NCI-H1105 (cell line): Measurements from ENCODE around the gene EPM2A.
"Not testable (repeated sequence)": the region's sequence is repeated elsewhere in the genome, so short reads cannot be mapped to it uniquely, and the experiment has no call there.

Experiments used
- DNase-seq: peaks from one replicate; lab custom pipeline; 2025; lab: John Stamatoyannopoulos, UW

Gene EPM2A

DNA sequence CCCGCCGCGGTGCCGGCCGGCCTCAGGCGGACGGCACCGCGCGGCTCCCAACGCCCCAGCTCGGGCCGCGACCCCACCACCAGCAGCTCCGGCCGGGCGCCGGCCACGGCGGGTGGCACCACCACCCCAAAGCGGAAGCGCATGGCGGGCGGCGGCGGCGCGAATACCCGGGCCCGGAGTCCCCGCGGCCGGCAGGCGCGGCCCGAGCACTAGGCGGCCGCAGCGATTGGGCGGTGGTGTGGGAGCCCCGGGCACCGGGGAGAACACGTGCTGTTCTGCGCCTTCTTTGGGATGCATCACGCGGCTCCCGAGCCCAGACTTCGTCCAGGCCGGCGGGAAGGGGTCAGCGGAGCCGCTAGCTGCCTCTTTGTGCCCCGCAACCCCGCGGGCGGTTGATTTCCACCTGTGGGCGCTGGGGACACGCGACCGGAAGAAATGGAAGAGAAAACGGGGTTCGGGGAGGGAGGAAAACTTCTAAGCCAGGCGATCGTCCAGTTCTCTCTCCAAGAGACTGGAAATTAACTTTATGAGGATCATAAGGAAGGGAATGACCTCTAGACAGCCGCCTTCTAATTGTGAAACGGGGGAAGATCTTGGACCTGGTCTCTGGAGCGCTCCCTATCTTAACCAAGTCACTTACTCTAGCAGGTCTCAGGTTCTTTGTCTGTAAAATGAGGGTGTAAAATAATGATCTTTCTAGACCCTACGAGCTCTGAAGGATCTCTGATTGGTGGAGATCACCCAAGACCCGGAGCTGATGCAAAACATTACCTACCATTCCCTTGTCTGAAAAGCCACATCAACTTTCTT, at the start of gene EPM2A:
TSS of gene EPM2A (minus strand) at position 165 of the 810 bp plus-strand sequence. CDS start at position 143, 22 bp downstream.
- DNase-seq, result peak; percentile 78

- DNase-seq, result no peak
Observed at GRCh38 chr6:145784683-145785082, 49.4 kb upstream of the EPM2A start.

DNA sequence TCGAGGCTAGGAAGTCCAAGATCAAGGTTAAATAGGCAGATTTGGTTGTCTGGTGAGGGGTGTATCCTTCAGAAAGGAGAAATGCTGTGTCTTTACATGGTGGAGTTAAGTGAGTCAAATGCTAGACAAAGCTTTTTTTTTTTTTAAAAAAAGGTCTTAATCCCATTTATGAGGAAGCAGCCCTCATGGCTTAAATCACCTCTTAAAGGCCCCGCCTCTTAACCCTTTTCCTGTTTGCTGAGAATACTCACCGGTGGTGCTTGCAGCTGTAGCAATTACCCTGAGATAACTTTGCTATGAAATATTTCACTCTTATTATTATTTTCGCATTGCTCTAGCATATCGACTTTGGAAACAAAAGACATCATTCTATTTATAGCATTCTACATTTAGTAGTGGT, 48.5 kb upstream of the EPM2A start:
- DNase-seq, result no peak

- DNase-seq, result no peak
Observed at GRCh38 chr6:145772846-145773245, 37.5 kb upstream of the EPM2A start.

GRCh38 chr6:145765449-145765848, 30.1 kb upstream of the EPM2A start:
- no peak for DNase-seq

DNA sequence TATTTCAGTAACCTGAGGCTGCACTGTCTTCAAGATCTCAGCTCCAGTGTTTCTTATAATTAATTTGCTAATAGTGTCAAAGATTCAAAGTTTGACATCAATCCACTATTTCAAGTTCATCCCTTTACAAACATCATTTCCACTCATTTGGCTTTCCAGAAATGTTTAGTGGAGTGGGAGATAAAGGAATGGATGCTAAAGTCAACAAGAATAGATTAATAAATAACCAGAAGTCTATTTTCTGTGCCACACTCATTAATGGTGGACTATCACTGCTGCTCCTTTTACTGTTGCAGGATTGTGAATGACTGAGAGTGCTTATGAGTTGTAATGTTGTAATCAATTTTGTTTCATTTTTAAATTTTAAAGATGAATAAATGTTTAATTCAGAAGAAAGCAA, 28.4 kb upstream of the EPM2A start:
- DNase-seq, result no peak

DNA sequence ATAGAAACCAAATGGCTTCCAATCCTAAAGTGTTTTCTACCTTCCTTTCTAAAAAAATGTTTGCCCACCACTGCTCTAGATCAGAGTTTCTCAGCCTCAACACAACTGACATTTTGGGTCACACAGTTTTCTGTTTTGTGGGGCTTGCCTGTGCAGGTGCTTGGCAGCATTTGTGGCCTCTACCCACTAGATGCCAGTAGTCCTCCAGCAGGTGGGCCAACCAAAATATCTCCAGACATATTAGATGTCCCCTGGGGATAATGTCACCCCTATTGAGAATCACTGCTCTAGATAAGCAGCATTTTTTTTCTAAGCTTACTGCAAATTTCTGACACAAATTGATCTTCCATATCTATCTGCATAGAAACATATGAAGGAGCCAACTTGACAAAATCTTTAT, 26.3 kb upstream of the EPM2A start:
- no peak for DNase-seq

- DNase-seq, result no peak
Observed at GRCh38 chr6:145758113-145758512, 22.8 kb upstream of the EPM2A start.

DNA sequence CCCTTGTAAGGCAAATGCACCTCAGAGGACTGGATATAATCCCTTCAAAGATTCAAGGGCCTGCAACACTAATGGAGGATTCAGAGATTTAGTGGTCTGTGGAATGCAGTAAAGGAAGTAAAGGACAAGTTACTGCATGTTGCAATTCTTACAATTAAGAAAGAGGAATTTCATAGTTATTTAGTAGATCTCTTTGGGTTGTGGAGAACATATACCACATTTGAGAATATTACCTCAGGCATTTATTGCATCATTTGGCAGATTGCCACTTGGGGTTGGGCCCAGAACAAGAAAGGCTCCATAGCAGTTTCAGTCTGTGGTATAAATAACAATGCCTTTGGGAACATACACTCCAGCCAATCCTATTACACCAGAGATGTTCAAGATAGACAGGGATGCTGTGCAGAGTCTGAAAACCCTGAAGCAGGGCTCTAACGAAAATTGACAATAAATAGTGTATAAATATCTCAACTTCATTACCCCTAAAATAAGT, 20.9 kb upstream of the EPM2A start:
- peak; percentile 44 for DNase-seq

- no peak for DNase-seq
Observed at GRCh38 chr6:145755682-145756081, 20.4 kb upstream of the EPM2A start.

DNA sequence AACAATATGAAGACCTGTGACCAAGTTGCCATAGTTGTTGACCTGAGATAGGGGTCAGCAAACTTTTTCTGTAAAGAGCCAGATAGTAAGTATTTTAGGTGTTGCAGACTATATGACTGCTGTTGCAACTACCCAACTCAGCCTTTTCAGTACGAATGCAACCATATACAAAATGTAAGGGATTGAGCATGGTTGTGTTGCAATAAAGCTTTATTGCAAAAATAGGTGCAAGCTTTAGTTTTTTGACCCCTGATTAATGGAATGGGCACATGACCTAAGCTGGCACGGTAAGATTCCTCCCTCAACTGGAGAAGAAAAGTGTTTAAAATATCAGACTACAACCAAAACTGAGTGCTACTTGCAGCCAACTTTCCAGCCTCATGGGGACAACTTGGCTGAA, 17.3 kb upstream of the EPM2A start:
- no peak for DNase-seq

DNA sequence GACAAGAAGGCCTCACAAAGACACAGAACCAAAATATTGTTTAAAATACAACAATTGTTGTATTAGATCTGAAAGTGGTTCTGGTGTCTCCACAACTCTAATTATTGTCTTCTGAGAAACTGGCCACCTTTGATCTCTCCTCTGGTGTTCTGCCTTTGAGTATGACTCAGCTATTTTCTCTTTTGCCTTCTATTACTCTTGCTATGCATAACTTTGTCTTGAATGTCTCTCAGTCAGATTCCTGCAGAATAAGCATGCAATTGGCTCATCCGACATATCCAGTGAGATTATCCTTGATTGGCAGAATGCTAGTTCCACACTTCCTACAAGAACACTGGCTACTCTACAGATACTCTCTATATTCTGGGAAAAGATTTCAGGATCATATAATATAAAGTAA, 14.3 kb upstream of the EPM2A start:
- DNase-seq, result no peak

DNA sequence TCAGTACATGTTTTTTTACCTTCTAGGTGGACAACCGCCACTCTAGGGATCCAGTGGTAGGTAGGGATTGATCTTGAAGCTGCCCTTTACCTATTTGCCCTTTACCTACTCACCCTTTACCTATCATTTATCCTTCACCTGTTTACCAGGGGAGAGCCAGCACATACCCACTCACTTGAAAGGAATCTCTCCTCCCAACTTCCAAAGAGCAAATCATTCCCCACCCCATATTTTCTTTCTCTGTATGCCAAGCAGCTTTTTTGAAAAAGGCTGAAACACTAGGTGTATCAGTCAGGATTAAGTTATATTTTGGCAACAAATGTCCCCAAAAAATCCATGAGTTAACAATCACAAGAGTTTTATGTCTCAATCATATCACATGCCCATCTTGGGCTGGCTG, 10.5 kb upstream of the EPM2A start:
- DNase-seq, result no peak

DNA sequence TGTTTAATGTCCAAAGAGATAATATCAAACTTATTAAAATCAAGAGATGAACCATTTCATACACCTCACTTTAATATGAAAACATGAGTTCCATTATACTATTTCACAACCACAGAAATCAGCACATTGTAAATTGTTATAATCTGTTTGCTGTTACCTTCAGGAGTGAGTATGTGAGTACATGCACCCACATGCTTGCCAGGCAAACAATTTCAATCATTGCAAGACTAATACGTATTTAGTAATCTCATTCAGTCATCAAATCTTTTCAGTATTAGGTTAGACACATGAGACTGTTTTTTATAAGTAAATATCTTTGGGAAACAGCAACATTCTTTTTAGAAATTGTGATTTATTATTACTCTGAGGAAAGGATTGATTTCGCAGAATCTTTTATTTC, 9.3 kb upstream of the EPM2A start:
- no peak for DNase-seq

DNA sequence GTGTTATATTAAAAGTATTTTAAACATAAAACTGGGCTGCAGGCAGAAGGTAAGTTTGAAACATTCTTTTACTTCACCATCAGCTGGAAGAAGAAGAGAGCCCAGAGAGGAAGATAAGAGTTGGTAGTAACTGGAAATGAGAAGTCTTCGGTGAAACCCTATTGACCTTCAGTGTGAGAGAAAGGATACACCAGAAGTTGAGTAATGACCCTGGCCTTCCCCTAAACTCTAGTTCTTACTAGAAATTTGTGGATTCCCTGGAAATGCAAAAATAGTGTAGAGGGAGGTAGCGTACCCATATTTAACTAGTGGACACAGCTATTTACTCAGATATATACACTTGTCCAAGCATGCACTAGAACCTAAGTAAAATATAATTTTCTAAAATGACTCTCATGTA, 8.0 kb upstream of the EPM2A start:
- DNase-seq, result no peak

DNA sequence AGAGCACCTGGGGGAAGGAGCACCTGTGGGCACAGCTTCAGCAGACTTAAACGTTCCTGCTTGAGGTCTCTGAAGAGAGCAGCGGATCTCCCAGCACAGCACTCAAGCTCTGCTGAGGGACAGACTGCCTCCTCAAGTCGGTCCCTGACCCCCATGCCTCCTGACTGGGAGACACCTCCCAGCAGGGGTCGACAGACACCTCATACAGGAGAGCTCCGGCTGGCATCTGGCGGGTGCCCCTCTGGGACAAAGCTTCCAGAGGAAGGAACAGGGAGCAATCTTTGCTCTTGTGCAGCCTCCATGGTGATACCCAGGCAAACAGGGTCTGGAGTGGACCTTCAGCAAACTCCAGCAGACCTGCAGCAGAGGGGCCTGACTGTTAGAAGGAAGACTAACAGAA, 7.2 kb upstream of the EPM2A start:
- DNase-seq, result not testable (repeated sequence)

- not testable (repeated sequence) for DNase-seq
Observed at GRCh38 chr6:145739685-145740084, 4.4 kb upstream of the EPM2A start.

GRCh38 chr6:145738265-145738664, 2.9 kb upstream of the EPM2A start:
- DNase-seq, result no peak

DNA sequence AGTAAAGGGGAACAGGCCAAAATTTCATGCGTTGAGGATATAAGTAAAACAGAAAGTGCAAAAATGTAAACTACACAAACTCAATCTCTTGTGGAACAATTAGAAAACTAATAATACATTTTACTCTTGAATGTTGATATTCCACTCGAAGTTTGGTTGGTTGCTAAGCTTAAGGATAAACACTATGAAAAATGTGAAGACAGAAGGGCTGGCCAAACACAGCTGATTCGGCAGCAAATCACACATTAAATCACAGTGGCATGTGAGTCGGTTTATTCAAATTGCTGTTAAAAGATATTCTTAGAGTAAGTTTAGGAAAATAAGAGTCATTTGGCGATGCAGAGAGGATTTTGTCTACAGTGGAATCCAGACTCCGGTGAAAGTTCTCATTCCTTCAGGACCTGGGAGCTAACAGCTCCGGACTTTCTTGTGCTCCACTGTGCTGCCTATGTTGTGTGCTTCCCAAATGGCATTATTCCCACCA, 1.4 kb upstream of the EPM2A start:
- no peak for DNase-seq

- peak; percentile 92 for DNase-seq
Observed at GRCh38 chr6:145734486-145735355, 599 bp downstream of the EPM2A start.

DNA sequence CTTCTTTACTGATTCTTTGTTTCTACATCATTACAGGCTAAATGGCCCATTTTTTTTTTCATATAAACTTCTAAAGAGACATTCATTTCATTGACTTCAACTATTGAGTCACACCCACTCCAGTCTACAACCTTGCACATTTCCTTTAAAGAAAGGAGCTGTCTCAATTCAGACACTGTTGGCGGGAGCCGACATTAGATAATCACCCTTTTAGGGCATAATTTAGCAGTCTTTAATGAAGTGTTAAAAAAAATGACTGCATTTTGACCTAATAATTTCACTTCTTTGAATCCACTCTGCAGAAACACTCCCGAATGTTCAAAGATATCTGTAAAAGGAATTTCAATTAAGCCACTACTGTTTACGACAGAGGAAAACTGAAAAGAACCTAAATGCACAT, 1.5 kb downstream of the EPM2A start:
- DNase-seq, result peak; percentile 19

DNA sequence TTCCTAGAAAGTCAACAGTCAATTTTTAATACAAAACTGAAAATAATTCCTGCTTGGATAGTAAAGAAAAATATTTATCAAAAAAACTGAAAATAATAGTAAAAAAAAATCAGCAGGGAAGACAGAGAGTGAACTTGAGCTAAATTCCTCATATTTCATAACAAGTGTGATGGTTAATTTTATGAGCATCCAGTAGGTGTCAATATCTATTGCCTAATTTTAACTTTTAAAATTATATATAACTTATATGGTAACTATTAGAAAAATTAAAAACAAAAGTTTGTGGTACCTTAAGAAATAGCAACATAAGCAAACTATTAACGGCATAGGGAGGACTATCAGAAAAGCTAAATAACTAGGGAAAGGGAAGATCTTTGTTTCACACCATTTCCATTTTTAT, 2.1 kb downstream of the EPM2A start:
- no peak for DNase-seq

DNA sequence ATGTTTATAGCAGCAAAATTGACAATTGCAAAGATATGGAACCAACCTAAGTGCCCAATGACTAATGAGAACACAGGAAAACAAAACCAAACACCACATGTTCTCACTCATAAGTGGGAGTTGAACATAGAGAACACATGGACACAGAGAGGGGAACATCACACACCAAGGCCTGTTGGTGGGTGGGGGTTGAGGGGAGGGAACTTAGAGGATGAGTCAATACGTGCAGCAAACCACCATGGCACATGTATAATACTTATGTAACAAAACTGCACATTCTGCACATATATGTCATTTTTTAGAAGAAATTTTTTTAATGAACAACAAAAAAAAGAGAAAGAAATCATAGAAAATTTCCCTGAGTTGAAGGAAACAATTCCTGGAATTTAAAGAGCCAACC, 3.9 kb downstream of the EPM2A start:
- no peak for DNase-seq
